Neural progenitor cell (in vitro differentiated cells): ENCODE measurements around the gene CD1E.

Experiments
- EZH2 ChIP-seq: fragments of 200-600 bp; sonication (generic); IDR thresholded peaks from 2 replicates; pipeline ENCODE4 v1.6.1; 2017; ENCODE audit warnings: antibody characterized with exemption, mild to moderate bottlenecking, moderate library complexity
- TF ChIP-seq, protein P1 (sequence below): fragments of 200-600 bp; sonication (generic); IDR thresholded peaks from 2 replicates; pipeline ENCODE4 v1.5.1; 2017; ENCODE audit warnings: antibody characterized with exemption, mild to moderate bottlenecking

- TF ChIP-seq, protein P1, sequence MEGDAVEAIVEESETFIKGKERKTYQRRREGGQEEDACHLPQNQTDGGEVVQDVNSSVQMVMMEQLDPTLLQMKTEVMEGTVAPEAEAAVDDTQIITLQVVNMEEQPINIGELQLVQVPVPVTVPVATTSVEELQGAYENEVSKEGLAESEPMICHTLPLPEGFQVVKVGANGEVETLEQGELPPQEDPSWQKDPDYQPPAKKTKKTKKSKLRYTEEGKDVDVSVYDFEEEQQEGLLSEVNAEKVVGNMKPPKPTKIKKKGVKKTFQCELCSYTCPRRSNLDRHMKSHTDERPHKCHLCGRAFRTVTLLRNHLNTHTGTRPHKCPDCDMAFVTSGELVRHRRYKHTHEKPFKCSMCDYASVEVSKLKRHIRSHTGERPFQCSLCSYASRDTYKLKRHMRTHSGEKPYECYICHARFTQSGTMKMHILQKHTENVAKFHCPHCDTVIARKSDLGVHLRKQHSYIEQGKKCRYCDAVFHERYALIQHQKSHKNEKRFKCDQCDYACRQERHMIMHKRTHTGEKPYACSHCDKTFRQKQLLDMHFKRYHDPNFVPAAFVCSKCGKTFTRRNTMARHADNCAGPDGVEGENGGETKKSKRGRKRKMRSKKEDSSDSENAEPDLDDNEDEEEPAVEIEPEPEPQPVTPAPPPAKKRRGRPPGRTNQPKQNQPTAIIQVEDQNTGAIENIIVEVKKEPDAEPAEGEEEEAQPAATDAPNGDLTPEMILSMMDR = no peak
- TF ChIP-seq EZH2 = no peak
These were observed 24.4 kb upstream of the CD1E start for GRCh38 chr1:158329300-158329699.
